Measurements from ENCODE around the gene MYO1A. TPM values are rescaled to one million over a fixed set of nuclear protein-coding genes. Genes with fewer than 3 reads are reported as not detected.

MYO1A gene
- total RNA-seq, 1 experiment from 2014 or later = 9.3 TPM

GRCh38 chr12:57047981-57048380 lies 1.9 kb downstream of the MYO1A start:
- Mint-ChIP-seq H3K27ac (ENCODE audit: unreplicated experiment) (no peak overlapping the region), H3K27me3 (ENCODE audit: insufficient read depth, unreplicated experiment) (no peaks in the 10 kb centered on the region), H3K9me3 (ENCODE audit: unreplicated experiment) (no peaks in the 10 kb centered on the region), H3K4me3 (ENCODE audit: unreplicated experiment) (peak overlapping the region; percentile 57), H3K4me1 (ENCODE audit: low read depth, unreplicated experiment) (peaks cover 28% of the 10 kb centered on the region), H3K36me3 (ENCODE audit: insufficient read depth, unreplicated experiment) (no peaks in the 10 kb centered on the region)
- CTCF ChIA-PET = interaction anchor here (0.7 kb wide), 1 partner anchor 64 kb away, joined by 6 read pairs; no protein-coding TSS in a partner anchor
- POLR2A ChIA-PET = no interaction called here
- Histone ChIP-seq H3K9me3 (no peaks in the 10 kb centered on the region), H3K36me3 (ENCODE audit: control insufficient read depth, insufficient read depth, low read length) (peaks cover 5% of the 10 kb centered on the region; the same call in 1 of the 2 replicates), H3K4me3 (ENCODE audit: low read depth, low read length) (peak overlapping the region; percentile 25; the same call in 1 of the 2 replicates), H3K27me3 (replicated peaks; ENCODE audit: control insufficient read depth, insufficient read depth, low read length) (no peaks in the 10 kb centered on the region), H3K4me1 (peaks cover 22% of the 10 kb centered on the region)
- no peak for TF ChIP-seq CTCF (IDR thresholded peaks at IDR 0.05; ENCODE audit: insufficient read depth in 1 of 2, low read depth in 1 of 2, low read length in 1 of 2, severe bottlenecking in 1 of 2, unreplicated experiment in 1 of 2)
- no peak for DNase-seq
- intact Hi-C loops (cut with micrococcal nuclease; ENCODE audit: unreplicated experiment) = no loop called here
- BruUV-seq (replicated peaks) = no TSS peak

GRCh38 chr12:57046947-57047890 lies 2.7 kb downstream of the MYO1A start:
- Histone ChIP-seq H3K36me3 (ENCODE audit: control insufficient read depth, insufficient read depth, low read length) (peaks cover 5% of the 10 kb centered on the region; the same call in 1 of the 2 replicates), H3K4me1 (peaks cover 22% of the 10 kb centered on the region), H3K27me3 (replicated peaks; ENCODE audit: control insufficient read depth, insufficient read depth, low read length) (no peaks in the 10 kb centered on the region), H3K4me3 (ENCODE audit: low read depth, low read length) (no peak overlapping the region), H3K9me3 (no peaks in the 10 kb centered on the region)
- H3K9me3 Mint-ChIP-seq (ENCODE audit: unreplicated experiment) = no peaks in the 10 kb centered on the region
- BruUV-seq (replicated peaks) = no TSS peak
- TF ChIP-seq CTCF (IDR thresholded peaks at IDR 0.05; ENCODE audit: insufficient read depth in 1 of 2, low read depth in 1 of 2, low read length in 1 of 2, severe bottlenecking in 1 of 2, unreplicated experiment in 1 of 2) = no peak
- H3K4me3 Mint-ChIP-seq (ENCODE audit: unreplicated experiment) = no peak overlapping the region
- DNase-seq = no peak
- H3K36me3 Mint-ChIP-seq (ENCODE audit: insufficient read depth, unreplicated experiment) = no peaks in the 10 kb centered on the region
- H3K27me3 Mint-ChIP-seq (ENCODE audit: insufficient read depth, unreplicated experiment) = no peaks in the 10 kb centered on the region
- ChIA-PET CTCF (interaction anchor here (0.9 to 1.3 kb wide), 2 partner anchors 39 to 65 kb away, joined by 3 to 5 read pairs; no protein-coding TSS in a partner anchor), POLR2A (no interaction called here)
- no peak overlapping the region for H3K27ac Mint-ChIP-seq (ENCODE audit: unreplicated experiment)
- peaks cover 28% of the 10 kb centered on the region for H3K4me1 Mint-ChIP-seq (ENCODE audit: low read depth, unreplicated experiment)
- intact Hi-C loops (cut with micrococcal nuclease; ENCODE audit: unreplicated experiment) = no loop called here

GRCh38 chr12:57046086-57046791 lies 3.7 kb downstream of the MYO1A start:
- no peaks in the 10 kb centered on the region for H3K9me3 Mint-ChIP-seq (ENCODE audit: unreplicated experiment)
- BruUV-seq (replicated peaks) = no TSS peak
- intact Hi-C loops (cut with micrococcal nuclease; ENCODE audit: unreplicated experiment) = no loop called here
- H3K27me3 ChIP-seq (replicated peaks; ENCODE audit: control insufficient read depth, insufficient read depth, low read length) = no peaks in the 10 kb centered on the region
- H3K4me3 Mint-ChIP-seq (ENCODE audit: unreplicated experiment) = no peak overlapping the region
- H3K27me3 Mint-ChIP-seq (ENCODE audit: insufficient read depth, unreplicated experiment) = no peaks in the 10 kb centered on the region
- POLR2A ChIA-PET = no interaction called here
- H3K9me3 ChIP-seq = no peaks in the 10 kb centered on the region
- CTCF ChIA-PET = interaction anchor here (0.9 to 1.3 kb wide), 2 partner anchors 38 to 66 kb away, joined by 3 to 5 read pairs; no protein-coding TSS in a partner anchor
- no peak overlapping the region for H3K27ac Mint-ChIP-seq (ENCODE audit: unreplicated experiment)
- H3K4me1 ChIP-seq = peaks cover 22% of the 10 kb centered on the region
- DNase-seq = no peak
- H3K4me3 ChIP-seq (ENCODE audit: low read depth, low read length) = no peak overlapping the region
- TF ChIP-seq CTCF (IDR thresholded peaks at IDR 0.05; ENCODE audit: insufficient read depth in 1 of 2, low read depth in 1 of 2, low read length in 1 of 2, severe bottlenecking in 1 of 2, unreplicated experiment in 1 of 2) = no peak
- H3K4me1 Mint-ChIP-seq (ENCODE audit: low read depth, unreplicated experiment) = peaks cover 28% of the 10 kb centered on the region
- H3K36me3 ChIP-seq (ENCODE audit: control insufficient read depth, insufficient read depth, low read length) = peaks cover 5% of the 10 kb centered on the region; the same call in 1 of the 2 replicates
- H3K36me3 Mint-ChIP-seq (ENCODE audit: insufficient read depth, unreplicated experiment) = no peaks in the 10 kb centered on the region

Data from Caco-2 (cell line).